ENCODE data around the gene LY6G6C.

Gene LY6G6C

GRCh38 chr6:31737991-31738979, 16.7 kb upstream of the LY6G6C start:
- no peaks in the 10 kb centered on the region for H3K27me3 ChIP-seq (ENCODE audit: insufficient read depth, poor library complexity, severe bottlenecking)
- no peak for ATAC-seq (ENCODE audit: low read depth)
- peak overlapping the region; percentile 93 for H3K27ac ChIP-seq (ENCODE audit: poor library complexity, severe bottlenecking)
- no peak for DNase-seq (ENCODE audit: low spot score)
- H3K4me3 ChIP-seq (ENCODE audit: severe bottlenecking) = no peak overlapping the region
- peaks cover 38% of the 10 kb centered on the region for H3K4me1 ChIP-seq (ENCODE audit: insufficient read depth, poor library complexity, severe bottlenecking)
- H3K36me3 ChIP-seq (ENCODE audit: low read depth) = peaks cover 43% of the 10 kb centered on the region
- no peaks in the 10 kb centered on the region for H3K9me3 ChIP-seq (ENCODE audit: severe bottlenecking)
- peak; percentile 13 for TF ChIP-seq CTCF (IDR thresholded peaks at IDR 0.05; ENCODE audit: poor library complexity, severe bottlenecking)

GRCh38 chr6:31737315-31737990, 15.9 kb upstream of the LY6G6C start:
- no peaks in the 10 kb centered on the region for H3K27me3 ChIP-seq (ENCODE audit: insufficient read depth, poor library complexity, severe bottlenecking)
- no peaks in the 10 kb centered on the region for H3K9me3 ChIP-seq (ENCODE audit: severe bottlenecking)
- DNase-seq (ENCODE audit: low spot score) (no peak), ATAC-seq (ENCODE audit: low read depth) (no peak)
- TF ChIP-seq CTCF (IDR thresholded peaks at IDR 0.05; ENCODE audit: poor library complexity, severe bottlenecking) = no peak
- peaks cover 43% of the 10 kb centered on the region for H3K36me3 ChIP-seq (ENCODE audit: low read depth)
- H3K4me1 ChIP-seq (ENCODE audit: insufficient read depth, poor library complexity, severe bottlenecking) = peaks cover 38% of the 10 kb centered on the region
- peak overlapping the region; percentile 93 for H3K27ac ChIP-seq (ENCODE audit: poor library complexity, severe bottlenecking)
- no peak overlapping the region for H3K4me3 ChIP-seq (ENCODE audit: severe bottlenecking)

GRCh38 chr6:31736768-31737314, 15.3 kb upstream of the LY6G6C start:
- Histone ChIP-seq H3K4me1 (ENCODE audit: insufficient read depth, poor library complexity, severe bottlenecking) (peaks cover 38% of the 10 kb centered on the region), H3K9me3 (ENCODE audit: severe bottlenecking) (no peaks in the 10 kb centered on the region), H3K27ac (ENCODE audit: poor library complexity, severe bottlenecking) (peak overlapping the region; percentile 93), H3K27me3 (ENCODE audit: insufficient read depth, poor library complexity, severe bottlenecking) (no peaks in the 10 kb centered on the region), H3K36me3 (ENCODE audit: low read depth) (peaks cover 43% of the 10 kb centered on the region), H3K4me3 (ENCODE audit: severe bottlenecking) (peak overlapping the region; percentile 80)
- no peak for ATAC-seq (ENCODE audit: low read depth)
- DNase-seq (ENCODE audit: low spot score) = no peak
- no peak for TF ChIP-seq CTCF (IDR thresholded peaks at IDR 0.05; ENCODE audit: poor library complexity, severe bottlenecking)

- no peak for TF ChIP-seq CTCF (IDR thresholded peaks at IDR 0.05; ENCODE audit: poor library complexity, severe bottlenecking)
- Histone ChIP-seq H3K27me3 (ENCODE audit: insufficient read depth, poor library complexity, severe bottlenecking) (no peaks in the 10 kb centered on the region), H3K4me1 (ENCODE audit: insufficient read depth, poor library complexity, severe bottlenecking) (peaks cover 38% of the 10 kb centered on the region), H3K4me3 (ENCODE audit: severe bottlenecking) (peak within 1 kb of the TSS; percentile 80), H3K27ac (ENCODE audit: poor library complexity, severe bottlenecking) (peak within 1 kb of the TSS; percentile 93), H3K36me3 (ENCODE audit: low read depth) (peaks cover 43% of the 10 kb centered on the region), H3K9me3 (ENCODE audit: severe bottlenecking) (no peaks in the 10 kb centered on the region)
- ATAC-seq (ENCODE audit: low read depth) = peak; percentile 55
- peak; percentile 90 for DNase-seq (ENCODE audit: low spot score)
Observed at GRCh38 chr6:31736021-31736767, 14.6 kb upstream of the LY6G6C start, which contains the start of gene CLIC1. Gene CLIC1, minus strand, starts transcription at chr6:31736530. Its CDS starts 230 bp downstream, at chr6:31736300.

All from RWPE2 (cell line).